GM12873 (cell line): ENCODE results near the gene ENTPD7.

ENCODE experiments used
- CTCF ChIP-seq: IDR thresholded peaks from 2 replicates; pipeline ENCODE4 v1.5.1; 2012; ENCODE audit warnings: low read depth, mild to moderate bottlenecking, moderate library complexity, low read length, control low read depth; ENCODE audit not compliant: insufficient read depth; ENCODE audit errors: missing control alignments

Gene ENTPD7

GRCh38 chr10:99629625-99629978, 29.7 kb upstream of the ENTPD7 start:
- TF ChIP-seq CTCF, result no peak

GRCh38 chr10:99630433-99630832, 28.9 kb upstream of the ENTPD7 start:
- peak; percentile 51 for TF ChIP-seq CTCF

- no peak for TF ChIP-seq CTCF
Observed at GRCh38 chr10:99630991-99631390, 28.3 kb upstream of the ENTPD7 start.

DNA sequence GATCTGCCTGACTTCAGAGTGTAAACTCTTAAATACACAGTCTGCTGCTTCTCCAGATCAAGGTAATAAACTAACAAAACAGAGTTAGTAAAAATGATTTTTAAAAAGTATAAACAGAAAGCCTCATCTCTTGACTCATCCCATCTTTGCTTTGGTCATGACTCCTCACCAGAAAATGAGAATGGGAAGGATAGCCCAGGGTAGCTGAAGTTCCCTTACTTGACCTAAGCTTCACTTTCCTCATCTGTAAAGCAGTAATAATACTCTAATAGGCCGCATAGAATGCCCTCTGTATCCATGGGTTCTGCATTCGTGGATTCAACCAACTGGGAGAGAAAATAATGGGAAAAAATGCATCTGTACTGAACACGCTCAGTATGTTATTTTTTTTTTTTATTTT, 27.8 kb upstream of the ENTPD7 start:
- TF ChIP-seq CTCF, result no peak

- TF ChIP-seq CTCF, result no peak
Observed at GRCh38 chr10:99633832-99634231, 25.5 kb upstream of the ENTPD7 start.

DNA sequence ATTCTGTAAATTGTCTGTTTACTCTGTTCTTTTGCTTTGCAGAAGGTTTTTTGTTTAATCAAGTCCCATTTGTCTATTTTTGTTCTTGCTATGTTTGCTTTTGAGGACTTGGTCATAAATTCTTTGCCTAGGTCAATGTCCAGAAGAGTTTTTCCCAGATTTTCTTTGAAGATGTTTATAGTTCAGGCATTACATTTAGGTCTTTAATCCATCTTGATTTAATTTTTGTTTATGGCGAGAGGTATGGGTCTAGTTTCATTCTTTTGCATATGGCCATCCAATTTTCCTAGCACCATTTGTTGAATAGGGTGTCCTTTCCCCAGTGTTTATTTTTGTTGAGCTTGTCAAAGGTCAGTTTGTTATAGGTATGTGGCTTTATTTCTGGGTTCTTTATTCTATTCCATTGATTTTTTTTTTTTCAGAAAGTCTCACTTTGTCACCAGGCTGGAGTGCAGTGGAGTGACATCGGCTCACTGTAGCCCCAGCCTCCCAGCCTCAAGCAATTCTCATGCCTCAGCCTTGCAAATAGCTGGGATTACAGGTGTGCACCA, 11.6 kb upstream of the ENTPD7 start:
- no peak for TF ChIP-seq CTCF

DNA sequence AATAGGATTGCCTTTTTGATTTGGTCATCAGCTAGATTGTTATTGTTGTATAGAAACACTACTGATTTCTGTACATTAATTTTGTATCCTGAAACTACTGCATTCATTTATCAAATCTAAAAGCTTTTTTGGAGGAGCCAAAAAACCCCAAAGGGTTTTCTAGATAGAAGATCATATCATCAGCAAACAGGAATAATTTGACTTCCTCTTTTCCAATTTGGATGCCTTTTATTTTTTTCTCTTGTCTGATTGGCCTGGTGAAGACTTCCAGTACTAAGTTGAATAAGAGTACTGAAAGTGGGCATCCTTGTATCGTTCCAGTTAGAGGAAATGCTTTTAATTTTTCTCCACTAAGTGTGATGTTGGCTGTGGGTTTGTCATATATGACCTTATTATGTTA, 10.6 kb upstream of the ENTPD7 start:
- TF ChIP-seq CTCF, result no peak

DNA sequence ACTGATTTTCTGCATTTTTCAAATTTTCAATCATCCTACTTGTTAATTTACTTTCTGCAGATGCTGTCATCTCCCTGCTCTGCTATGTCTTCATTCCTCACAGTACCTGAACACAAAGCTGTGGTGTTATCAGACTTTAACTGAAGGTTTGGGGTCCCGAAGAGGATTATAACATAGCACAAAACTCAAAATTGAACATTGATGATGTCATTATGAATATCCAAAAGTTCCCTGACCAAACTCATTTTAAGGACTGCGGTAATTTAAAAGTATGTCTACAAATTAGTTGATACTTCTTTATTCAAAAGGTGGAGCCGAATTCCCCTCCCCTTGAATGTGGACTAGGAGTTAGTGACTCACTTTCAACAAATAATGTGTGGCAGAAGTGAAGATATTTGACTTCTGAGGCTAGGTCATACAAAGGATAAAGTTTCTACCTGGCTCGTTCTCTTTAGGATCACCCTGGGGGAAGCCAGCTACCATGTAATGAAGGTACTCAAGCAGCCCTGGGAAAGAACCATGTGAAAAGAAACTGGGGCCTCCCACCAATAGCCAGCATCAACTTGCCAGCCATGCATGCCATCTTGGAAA, 6.4 kb upstream of the ENTPD7 start:
- no peak for TF ChIP-seq CTCF
